HG02642 (cell line): ENCODE results near the gene EXD3.

Experiments
- ATAC-seq: cut with Tn5 transposase; IDR thresholded peaks from one replicate; pipeline ENCODE4 v1.9.1; 2021; ENCODE audit warnings: mild to moderate bottlenecking; ENCODE audit not compliant: unreplicated experiment, poor library complexity

The EXD3 gene

GRCh38 chr9:137369911-137370764, 52.8 kb downstream of the EXD3 start:
- ATAC-seq, result no peak

GRCh38 chr9:137369061-137369787, 53.7 kb downstream of the EXD3 start:
- ATAC-seq, result no peak

DNA sequence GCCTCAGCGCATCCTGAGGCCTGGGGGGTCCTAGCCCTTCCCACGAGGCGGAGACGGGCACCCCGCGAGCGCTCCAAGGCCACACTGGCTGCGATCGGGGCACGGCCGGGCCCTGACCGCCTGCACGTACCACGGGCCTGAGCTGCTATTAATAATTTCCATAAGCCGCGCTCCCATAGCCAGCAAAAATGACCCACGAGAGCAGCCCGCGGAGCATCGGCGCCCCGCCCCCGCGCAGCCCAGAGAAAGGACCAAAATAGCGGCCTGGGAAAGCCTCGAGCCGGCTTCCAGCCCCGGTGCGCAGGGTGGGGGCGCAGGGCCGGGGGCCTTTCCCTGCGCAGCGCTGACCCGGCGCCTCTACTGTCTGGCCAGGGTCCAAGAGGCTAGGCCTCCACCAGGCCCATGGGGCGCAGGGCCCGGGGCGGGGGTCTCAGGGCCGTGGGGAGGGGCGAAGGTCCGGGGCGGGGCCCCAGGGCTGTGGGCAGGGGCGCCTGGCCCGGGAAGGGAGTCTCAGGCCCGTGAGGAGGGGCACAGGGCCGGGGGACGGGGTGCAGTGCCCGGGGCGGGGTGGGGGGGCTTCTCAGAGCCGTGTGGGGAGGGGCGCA, 54.4 kb downstream of the EXD3 start:
- no peak for ATAC-seq

GRCh38 chr9:137367506-137368430, 55.2 kb downstream of the EXD3 start:
- no peak for ATAC-seq

DNA sequence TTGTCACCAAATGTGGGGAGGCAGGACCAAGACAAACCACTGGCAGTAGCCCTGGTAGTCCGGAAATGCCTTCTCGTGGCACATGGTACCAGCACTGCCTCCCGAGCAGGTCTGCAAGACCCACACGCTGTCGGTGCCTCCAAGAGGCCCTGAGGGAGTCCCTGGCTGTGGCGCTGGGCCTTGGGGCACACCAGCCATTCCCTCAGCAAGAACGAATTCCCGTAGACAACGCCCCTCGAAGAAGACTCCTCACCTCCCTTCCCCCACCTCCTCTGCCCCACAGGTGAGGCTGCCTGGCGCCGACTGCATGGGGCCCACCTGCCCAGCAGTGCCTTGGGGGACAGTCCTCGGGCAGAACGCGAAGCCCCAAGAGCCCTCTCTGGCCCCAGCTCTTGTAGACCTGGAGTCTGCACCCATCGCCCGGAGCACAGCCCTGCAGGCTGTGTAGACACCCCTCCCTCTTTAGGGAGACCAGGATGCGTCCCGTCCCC, 56.0 kb downstream of the EXD3 start:
- no peak for ATAC-seq

DNA sequence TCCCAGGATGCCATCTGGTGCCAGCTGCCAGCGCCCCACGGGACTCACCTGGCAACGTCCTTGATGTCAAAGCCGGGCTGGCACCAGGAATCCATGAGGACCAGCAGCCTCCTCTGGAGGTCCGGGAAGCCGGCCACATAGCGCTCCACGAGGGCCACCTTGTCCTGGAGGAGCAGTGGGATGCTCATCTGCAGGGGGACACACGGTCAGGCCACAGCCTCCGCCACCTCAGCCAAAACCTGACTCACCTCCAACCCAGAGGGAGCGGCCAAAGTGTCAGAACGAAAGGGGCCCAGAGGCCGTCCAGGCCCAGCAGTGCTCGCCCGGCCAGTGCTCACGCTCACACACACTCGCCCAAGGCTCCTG, 56.5 kb downstream of the EXD3 start:
- no peak for ATAC-seq

GRCh38 chr9:137365552-137366444, 57.2 kb downstream of the EXD3 start:
- no peak for ATAC-seq

- ATAC-seq, result no peak
These were observed 57.9 kb downstream of the EXD3 start for GRCh38 chr9:137365056-137365455.

- ATAC-seq, result no peak
These were observed 63.1 kb downstream of the EXD3 start for GRCh38 chr9:137359850-137360249.

GRCh38 chr9:137358126-137358525, 64.8 kb downstream of the EXD3 start:
- no peak for ATAC-seq

DNA sequence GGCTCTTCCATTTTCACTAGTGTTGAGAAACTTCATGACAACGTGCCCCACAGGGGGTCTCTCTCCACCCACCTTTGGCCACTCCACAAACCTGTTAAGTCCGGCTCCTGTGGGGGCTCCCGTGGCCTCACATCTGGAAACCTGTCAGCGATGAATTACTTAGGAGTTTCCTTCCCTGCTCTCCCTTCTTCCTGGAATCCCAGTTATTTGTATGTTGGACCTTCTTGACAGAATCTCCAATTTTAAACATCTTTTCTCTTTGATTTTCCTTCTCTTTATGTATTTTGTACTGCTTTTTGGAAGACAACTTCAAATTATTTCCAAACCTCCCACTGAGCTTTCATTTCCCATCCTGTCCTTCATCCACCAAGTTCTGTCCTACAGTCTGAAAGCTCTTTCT, 65.8 kb downstream of the EXD3 start:
- no peak for ATAC-seq

DNA sequence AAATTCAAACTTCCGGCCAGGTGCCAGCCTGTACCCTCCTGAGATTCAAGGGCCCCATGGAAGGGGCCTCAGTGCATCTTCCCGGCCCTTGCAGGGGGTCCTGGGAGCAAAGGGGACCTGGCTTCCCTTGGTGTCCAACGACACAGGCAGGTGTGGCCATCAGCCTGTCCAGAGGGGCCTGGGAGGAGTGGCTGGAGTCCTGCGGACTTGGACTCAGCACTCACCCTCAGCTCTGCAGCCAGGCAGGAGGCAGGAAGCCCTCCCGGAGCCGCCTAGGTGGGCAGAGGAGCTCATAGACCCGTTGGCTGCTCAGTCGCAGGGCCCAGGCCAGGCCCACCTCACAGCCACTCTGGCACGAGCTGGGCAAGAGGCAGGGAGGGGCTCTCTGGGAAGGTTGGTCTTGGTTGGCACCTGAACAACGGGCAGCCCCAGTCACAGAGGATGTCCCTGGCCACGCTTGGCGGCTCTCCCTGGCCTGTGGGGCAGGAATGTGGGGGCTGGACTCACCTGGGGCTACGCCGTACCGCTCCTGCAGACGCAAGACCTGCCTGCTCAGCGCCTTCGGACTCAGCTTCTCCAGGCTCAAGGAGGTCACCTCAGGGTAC, 67.1 kb downstream of the EXD3 start:
- ATAC-seq, result no peak

DNA sequence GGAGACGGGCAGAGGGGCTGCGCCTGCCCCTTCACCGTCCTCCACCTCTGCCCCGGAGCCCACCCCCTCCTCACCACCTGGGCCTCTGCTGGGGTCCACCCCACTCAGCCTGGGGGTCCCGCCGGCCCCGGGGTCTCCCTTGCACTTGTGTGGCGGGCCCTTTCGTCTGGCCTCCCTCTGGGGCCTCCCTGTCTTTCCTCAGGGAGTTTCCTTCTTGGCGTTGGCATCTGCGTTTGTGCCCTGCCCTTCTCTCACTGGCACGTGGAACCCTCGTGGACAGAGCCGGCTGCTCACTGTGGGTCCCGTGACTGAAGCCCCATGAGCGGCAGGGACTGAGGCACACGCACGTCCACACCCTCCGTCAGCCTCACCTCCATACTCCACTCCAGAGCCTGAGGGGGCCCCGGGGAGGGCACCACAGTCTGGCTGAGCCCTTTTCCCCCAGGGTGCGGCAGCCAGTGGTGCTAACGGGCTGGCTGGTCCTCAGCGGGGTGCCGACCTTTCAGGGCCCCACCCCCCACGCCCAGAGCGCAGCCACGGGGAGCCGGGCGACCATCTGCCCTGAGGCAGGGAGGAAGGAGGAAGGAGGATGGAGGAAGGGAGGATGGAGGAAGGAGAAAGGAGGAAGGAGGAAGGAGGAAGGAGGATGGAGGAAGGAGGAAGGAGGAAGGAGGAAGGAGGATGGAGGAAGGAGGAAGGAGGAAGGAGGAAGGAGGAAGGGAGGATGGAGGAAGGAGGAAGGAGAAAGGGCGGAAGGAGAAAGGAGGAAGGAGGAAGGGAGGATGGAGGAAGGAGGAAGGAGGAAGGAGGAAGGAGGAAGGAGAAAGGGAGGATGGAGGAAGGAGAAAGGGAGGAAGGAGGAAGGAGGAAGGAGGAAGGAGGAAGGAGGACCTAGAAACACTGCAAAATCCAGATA, 67.9 kb downstream of the EXD3 start:
- no peak for ATAC-seq

DNA sequence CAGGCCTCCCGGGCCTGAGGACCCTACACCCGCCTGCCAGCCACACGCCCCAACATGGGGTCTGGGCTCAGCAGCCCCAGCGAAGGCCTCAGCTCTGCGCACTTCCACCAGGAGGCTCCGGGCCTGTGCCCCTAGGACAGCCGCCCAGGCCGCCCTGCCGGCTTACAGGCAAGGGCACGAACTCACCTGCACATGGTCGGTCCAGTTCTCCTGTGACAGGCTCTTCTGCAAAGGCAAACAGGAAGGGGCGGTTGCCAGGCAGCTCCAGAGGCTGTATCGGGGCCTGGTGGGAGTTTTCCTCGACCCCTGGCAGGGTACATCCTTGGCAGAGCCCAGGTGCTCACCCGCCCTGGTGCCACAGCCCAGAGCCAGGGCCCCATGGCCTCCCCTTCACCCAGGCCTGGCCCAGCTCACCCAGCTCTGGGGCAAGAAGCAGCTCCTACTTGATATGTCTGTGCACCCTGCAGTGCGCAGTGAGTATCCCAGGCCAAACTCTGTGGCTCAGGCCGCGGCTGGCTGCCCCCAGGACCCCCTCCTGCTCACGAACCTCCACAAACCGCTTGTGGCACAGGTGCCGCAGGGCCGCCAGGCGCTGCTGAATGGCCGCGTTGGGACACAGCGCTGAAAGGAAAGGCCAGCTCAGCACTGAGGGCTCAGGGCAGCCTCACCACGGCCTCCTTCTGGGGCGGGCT, 68.7 kb downstream of the EXD3 start:
- ATAC-seq, result no peak

- ATAC-seq, result no peak
These were observed 69.5 kb downstream of the EXD3 start for GRCh38 chr9:137353223-137354152.
